Measurements from ENCODE around the gene TMEM232. TPM values are rescaled to one million over a fixed set of nuclear protein-coding genes. Genes with fewer than 3 reads are reported as not detected.

Gene TMEM232
- total RNA-seq, 1 experiment from 2014 or later = 1.6 TPM

- Mint-ChIP-seq H3K27ac (peak overlapping the region in 1 of 3 experiments; percentile 24; a peak in 1 of 7 replicates), H3K27me3 (ENCODE audit: low read depth) (no peaks in the 10 kb centered on the region), H3K4me1 (peaks cover 0 to 6% of the 10 kb centered on the region in 2 experiments; a peak in 2 of 4 replicates), H3K4me3 (no peak overlapping the region), H3K9me3 (no peaks in the 10 kb centered on the region), H3K36me3 (ENCODE audit: insufficient read depth in 1 of 3, low read depth in 3 of 3) (no peaks in the 10 kb centered on the region)
- no peak overlapping the region for H3K4me2 ChIP-seq (ENCODE audit: insufficient read depth, insufficient read length, low read length)
- H3K4ac ChIP-seq (ENCODE audit: low read depth, low read length) = no peak overlapping the region
- H2AK5ac ChIP-seq (ENCODE audit: insufficient read length, low read length) = no peak overlapping the region
- H3K27me3 ChIP-seq (ENCODE audit: insufficient read depth, low read length) = no peaks in the 10 kb centered on the region
- no peak overlapping the region for H2BK5ac ChIP-seq (ENCODE audit: insufficient read length, low read length)
- DNase-seq = no peak
- H3K23me2 ChIP-seq (ENCODE audit: insufficient read length, low read depth, low read length, poor library complexity, severe bottlenecking) = no peaks in the 10 kb centered on the region
- no peak overlapping the region for H2AFZ ChIP-seq (ENCODE audit: low read length)
- H3K23ac ChIP-seq (ENCODE audit: insufficient read length, low read depth, low read length) = no peak overlapping the region
- no peak overlapping the region for H3K14ac ChIP-seq (ENCODE audit: insufficient read depth, low read length)
- no peak overlapping the region for H3K9ac ChIP-seq (ENCODE audit: extremely low read depth, insufficient read length, low read length)
- H4K8ac ChIP-seq (replicated peaks; ENCODE audit: insufficient read length, low read depth, low read length) = no peak overlapping the region
- WGBS (ENCODE audit: extremely low coverage, insufficient read length, low lambda C conversion rate) = no CpG with 5 or more reads among the region's 2 CpGs
- H3K27ac ChIP-seq (ENCODE audit: insufficient read length, low read depth, low read length) = no peak overlapping the region
- no peaks in the 10 kb centered on the region for H3K79me2 ChIP-seq (ENCODE audit: insufficient read depth, low read length)
- H3K18ac ChIP-seq (ENCODE audit: insufficient read length, low read depth, low read length) = no peak overlapping the region
- no peak overlapping the region for H3T11ph ChIP-seq (ENCODE audit: low read length)
- H4K5ac ChIP-seq (ENCODE audit: insufficient read length, low read depth, low read length) = no peak overlapping the region
- H3K4me1 ChIP-seq (ENCODE audit: insufficient read depth, low read length) = no peaks in the 10 kb centered on the region
- H2BK120ac ChIP-seq (ENCODE audit: low read depth, low read length, poor library complexity, severe bottlenecking) = no peak overlapping the region
- TF ChIP-seq CTCF (conservative IDR thresholded peaks at IDR 0.05) = no peak
- no peak overlapping the region for H3K56ac ChIP-seq (ENCODE audit: insufficient read length, low read depth, low read length)
- H3K9me3 ChIP-seq (ENCODE audit: control insufficient read depth, low read depth, low read length) = no peaks in the 10 kb centered on the region
- no peaks in the 10 kb centered on the region for H3K79me1 ChIP-seq (ENCODE audit: insufficient read depth, low read depth, low read length, poor library complexity, severe bottlenecking)
- H2BK20ac ChIP-seq (ENCODE audit: low read depth, low read length, poor library complexity, severe bottlenecking) = no peak overlapping the region
- H4K20me1 ChIP-seq (ENCODE audit: control insufficient read depth, insufficient read depth, insufficient read length) = no peaks in the 10 kb centered on the region
- no peak overlapping the region for H4K91ac ChIP-seq (ENCODE audit: insufficient read length, low read depth, low read length)
- H2BK12ac ChIP-seq (ENCODE audit: insufficient read length, low read depth, low read length) = no peak overlapping the region
- no peak overlapping the region for H2BK15ac ChIP-seq (ENCODE audit: low read depth, low read length)
Measured at GRCh38 chr5:110398951-110399350, 327.5 kb downstream of the TMEM232 start.

All from H9 (cell line).